ENCODE results near the gene CACNG3.

- TF ChIP-seq POLR2AphosphoS5 (IDR thresholded peaks at IDR 0.05) (no peak), EP300 (IDR thresholded peaks at IDR 0.05) (no peak), POLR2A (IDR thresholded peaks at IDR 0.05) (no peak)
- TF ChIP-seq, protein P1, sequence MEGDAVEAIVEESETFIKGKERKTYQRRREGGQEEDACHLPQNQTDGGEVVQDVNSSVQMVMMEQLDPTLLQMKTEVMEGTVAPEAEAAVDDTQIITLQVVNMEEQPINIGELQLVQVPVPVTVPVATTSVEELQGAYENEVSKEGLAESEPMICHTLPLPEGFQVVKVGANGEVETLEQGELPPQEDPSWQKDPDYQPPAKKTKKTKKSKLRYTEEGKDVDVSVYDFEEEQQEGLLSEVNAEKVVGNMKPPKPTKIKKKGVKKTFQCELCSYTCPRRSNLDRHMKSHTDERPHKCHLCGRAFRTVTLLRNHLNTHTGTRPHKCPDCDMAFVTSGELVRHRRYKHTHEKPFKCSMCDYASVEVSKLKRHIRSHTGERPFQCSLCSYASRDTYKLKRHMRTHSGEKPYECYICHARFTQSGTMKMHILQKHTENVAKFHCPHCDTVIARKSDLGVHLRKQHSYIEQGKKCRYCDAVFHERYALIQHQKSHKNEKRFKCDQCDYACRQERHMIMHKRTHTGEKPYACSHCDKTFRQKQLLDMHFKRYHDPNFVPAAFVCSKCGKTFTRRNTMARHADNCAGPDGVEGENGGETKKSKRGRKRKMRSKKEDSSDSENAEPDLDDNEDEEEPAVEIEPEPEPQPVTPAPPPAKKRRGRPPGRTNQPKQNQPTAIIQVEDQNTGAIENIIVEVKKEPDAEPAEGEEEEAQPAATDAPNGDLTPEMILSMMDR (IDR thresholded peaks at IDR 0.05): no peak
Measured at GRCh38 chr16:24308200-24308599, 52.1 kb downstream of the CACNG3 start.
